Endothelial cell of hepatic sinusoid (primary cell): ENCODE measurements around the gene ELP1.
"Not testable (repeated sequence)": the region's sequence is repeated elsewhere in the genome, so short reads cannot be mapped to it uniquely, and the experiment has no call there.

Source experiments
- in situ Hi-C: cut with HindIII; loops from 2 replicates; pipeline ENCODE4 v1.10.0; 2017; ENCODE audit warnings: low sequenced_read_pairs

The ELP1 gene

GRCh38 chr9:108933718-108934322, at the start of gene ELP1:
Gene ELP1, minus strand, starts transcription at chr9:108934124. Its CDS starts 2,978 bp downstream, at chr9:108931146.
- in situ Hi-C loops: no loop called here

- in situ Hi-C loops: no loop called here
Observed at GRCh38 chr9:108980893-108981292, 47.0 kb upstream of the ELP1 start.

GRCh38 chr9:108978205-108978604, 44.3 kb upstream of the ELP1 start:
- in situ Hi-C loops: no loop called here

- in situ Hi-C loops: no loop called here
Observed at GRCh38 chr9:108973895-108974294, 40.0 kb upstream of the ELP1 start.

GRCh38 chr9:108972626-108973209, 38.8 kb upstream of the ELP1 start:
- in situ Hi-C loops: no loop called here

GRCh38 chr9:108972186-108972585, 38.3 kb upstream of the ELP1 start:
- in situ Hi-C loops: no loop called here

- in situ Hi-C loops: not testable (repeated sequence)
Observed at GRCh38 chr9:108971392-108971791, 37.5 kb upstream of the ELP1 start.

- in situ Hi-C loops: no loop called here
Observed at GRCh38 chr9:108967916-108968315, 34.0 kb upstream of the ELP1 start.

- in situ Hi-C loops: no loop called here
Observed at GRCh38 chr9:108963459-108964143, 29.7 kb upstream of the ELP1 start.

- in situ Hi-C loops: no loop called here
Observed at GRCh38 chr9:108961151-108961550, 27.2 kb upstream of the ELP1 start.

- in situ Hi-C loops: no loop called here
Observed at GRCh38 chr9:108960331-108960730, 26.4 kb upstream of the ELP1 start.

- in situ Hi-C loops: loop anchor here (10.0 kb wide), 1 partner anchor 52 kb away; no protein-coding TSS in a partner anchor
Observed at GRCh38 chr9:108956631-108957026, 22.7 kb upstream of the ELP1 start.

- in situ Hi-C loops: loop anchor here (10.0 kb wide), 1 partner anchor 51 kb away; no protein-coding TSS in a partner anchor
Observed at GRCh38 chr9:108956022-108956630, 22.2 kb upstream of the ELP1 start.

GRCh38 chr9:108953983-108954574, 20.2 kb upstream of the ELP1 start:
- in situ Hi-C loops: loop anchor here (10.0 kb wide), 1 partner anchor 49 kb away; no protein-coding TSS in a partner anchor

GRCh38 chr9:108951578-108951977, 17.7 kb upstream of the ELP1 start:
- in situ Hi-C loops: loop anchor here (10.0 kb wide), 1 partner anchor 47 kb away; no protein-coding TSS in a partner anchor

GRCh38 chr9:108950168-108950567, 16.2 kb upstream of the ELP1 start:
- in situ Hi-C loops: loop anchor here (10.0 kb wide), 1 partner anchor 45 kb away; no protein-coding TSS in a partner anchor

GRCh38 chr9:108939975-108940374, 6.1 kb upstream of the ELP1 start:
- in situ Hi-C loops: no loop called here

GRCh38 chr9:108937561-108938305, 3.8 kb upstream of the ELP1 start:
- in situ Hi-C loops: no loop called here

GRCh38 chr9:108934323-108934893, 484 bp upstream of the ELP1 start, which contains the start of gene ABITRAM:
Gene ABITRAM, plus strand, starts transcription at chr9:108934400. Its CDS starts 87 bp downstream, at chr9:108934487.
- in situ Hi-C loops: no loop called here

- in situ Hi-C loops: no loop called here
Observed at GRCh38 chr9:108933231-108933717, 650 bp downstream of the ELP1 start.
